GM21737 (cell line): ENCODE results near the gene PPP1R12A.

Experiments
- ATAC-seq: cut with Tn5 transposase; IDR thresholded peaks from one replicate; pipeline ENCODE4 v1.9.1; 2021; ENCODE audit warnings: mild to moderate bottlenecking, moderate library complexity; ENCODE audit not compliant: unreplicated experiment

PPP1R12A gene

DNA sequence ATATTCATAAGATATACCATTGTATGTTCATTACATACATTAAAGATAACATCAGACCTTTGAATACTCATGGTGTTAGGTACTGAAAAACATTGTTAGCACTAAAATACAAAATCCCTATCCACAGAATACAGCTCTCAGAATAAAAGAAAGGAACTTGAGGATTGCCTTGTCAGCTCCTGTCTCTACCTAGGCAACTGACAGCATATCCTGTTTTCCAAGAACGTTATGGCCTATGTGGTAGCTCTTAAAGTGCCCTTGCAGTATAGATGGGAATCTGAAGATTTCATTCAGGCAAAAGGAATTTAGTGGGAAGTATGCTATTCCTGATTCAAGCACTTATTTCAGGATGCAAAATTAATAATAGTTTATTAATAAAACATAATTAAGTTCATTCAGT, 1.8 kb upstream of the PPP1R12A start:
- no peak for ATAC-seq

DNA sequence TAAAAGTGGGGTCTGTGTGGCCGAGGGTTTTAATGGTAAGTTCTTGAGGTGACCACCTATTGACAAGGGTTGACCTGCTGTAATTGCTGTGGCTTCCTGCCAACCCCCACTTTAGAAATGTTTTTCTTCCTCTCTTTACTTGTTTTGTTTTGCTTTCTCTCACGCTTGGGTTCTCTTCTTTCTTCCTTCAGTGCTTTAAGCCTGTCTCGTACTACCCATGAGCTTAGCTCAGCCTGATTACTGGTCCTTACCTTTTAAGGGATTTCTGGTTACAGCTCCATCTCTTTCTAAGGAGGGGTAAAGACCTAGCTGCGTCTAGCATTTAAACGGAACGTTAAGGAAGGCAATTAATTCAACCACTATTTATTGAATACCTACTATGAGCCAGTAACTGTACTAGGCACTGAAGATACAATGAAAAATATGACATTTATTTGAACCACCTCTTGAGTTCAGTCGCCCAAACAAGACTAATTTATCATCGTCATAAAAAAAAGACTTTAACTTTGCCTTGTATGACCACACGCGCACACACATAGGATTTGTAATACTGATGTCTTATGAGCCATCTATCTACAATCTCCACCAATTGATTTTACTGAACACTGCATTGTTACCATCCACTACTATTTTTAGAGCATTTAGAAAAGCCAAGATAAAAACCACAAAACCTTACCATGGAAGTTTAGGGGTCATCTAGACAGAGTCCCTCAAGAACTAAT, 888 bp upstream of the PPP1R12A start:
- peak; percentile 15 for ATAC-seq

DNA sequence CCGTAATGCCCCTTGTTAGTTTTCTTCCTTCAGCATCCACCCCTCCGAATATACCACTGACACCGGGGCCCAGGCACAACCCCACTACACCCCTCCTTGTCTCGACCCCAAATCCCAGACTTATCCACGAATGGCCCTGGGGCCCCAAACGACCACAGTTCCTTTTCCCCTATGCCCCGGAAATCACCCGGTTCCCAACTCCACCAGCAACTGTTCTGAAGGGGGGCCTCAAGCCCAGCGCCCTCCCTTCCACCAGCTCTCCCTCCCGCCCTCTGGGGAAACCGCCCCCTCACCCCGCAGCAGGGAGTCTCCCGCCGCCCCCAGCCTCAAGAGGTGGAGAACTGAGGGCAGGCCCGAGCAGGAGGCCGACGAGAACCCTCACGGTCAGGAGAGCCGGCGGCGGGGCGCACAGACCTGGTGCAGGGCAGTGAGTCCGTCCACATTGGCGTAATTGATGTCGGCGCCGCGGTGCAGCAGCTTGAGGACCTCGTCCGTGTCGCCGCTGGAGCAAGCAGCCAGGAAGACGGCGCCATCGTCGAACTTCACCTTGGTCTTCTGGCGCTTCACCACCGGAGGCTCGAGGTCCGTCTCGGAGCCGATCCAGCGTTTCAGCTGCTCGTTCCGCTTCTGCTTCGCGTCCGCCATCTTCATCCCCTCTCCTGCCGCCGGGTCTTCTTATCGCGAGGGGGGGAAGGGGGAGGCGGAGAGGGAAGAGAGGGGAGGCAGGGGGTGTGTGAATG, 446 bp downstream of the PPP1R12A start:
- peak; percentile 22 for ATAC-seq

DNA sequence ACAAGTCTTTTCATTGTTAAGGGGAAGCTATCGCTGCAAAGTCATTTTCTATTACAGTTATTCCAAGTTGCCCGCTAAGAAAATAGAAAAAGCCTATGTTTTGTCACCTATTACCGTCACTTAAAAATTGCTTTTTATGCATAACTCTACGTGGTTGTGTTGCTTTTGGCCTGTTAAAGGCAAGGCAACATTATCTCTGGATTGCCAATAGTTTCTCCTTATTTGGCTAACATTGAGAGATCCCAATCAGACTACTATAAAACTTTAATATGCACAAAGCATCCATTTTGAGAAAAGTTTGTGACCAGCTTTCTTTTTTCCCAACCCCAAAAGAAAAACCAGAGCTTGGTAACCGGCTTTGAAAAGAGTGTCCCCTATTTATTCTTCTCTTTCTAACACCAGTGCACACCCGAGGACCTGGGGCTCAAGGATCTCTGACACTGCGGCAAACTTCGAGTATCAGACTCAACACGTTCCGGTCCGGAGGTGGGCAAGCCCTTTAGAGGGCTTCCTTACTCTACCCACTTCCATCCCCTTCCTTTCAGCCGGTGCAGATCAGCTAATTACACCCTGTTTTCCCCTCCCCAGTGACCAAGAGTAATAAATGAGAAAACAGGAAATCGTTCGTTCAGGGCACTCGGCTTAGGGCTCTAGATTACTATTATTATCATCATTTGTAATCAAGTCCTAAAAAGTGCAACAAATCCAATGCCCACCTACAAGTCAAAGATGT, 1.2 kb downstream of the PPP1R12A start:
- peak; percentile 3 for ATAC-seq

DNA sequence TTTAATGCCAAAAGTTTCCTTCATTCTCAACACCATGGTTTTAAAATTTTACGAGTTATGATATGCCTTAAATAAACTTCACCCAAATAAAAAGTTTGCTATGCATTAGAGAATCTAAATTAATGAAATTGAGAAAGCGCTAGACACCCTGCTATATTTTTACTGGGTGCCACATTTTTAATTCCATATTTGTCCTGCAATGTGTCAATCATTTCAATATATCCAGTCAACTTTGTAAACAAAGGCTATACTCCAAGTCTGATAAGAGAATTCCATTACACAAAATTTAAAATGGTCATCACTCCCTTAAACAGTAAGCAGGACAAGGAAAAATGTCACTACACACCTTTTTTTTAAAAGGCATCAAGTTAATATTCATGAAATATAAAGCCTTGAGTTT, 1.9 kb downstream of the PPP1R12A start:
- ATAC-seq = no peak

DNA sequence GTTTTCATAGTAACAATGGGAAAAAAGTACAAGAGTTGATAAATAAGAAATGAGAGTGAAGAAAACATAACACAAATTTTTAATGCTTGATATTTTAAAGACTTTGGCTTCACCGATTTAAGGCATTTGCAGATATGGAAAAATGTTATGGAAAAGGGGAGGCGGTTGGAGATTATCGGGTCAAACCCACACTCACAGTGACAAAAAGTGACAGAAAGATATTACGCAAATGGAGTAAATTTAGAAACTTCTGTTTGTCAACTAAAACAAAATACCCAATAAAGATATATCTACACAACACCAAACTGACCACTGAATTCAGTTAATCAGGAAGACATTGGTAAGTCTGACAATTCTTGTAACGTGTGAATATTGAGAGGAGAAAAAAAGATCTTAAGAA, 2.5 kb downstream of the PPP1R12A start:
- ATAC-seq = no peak

DNA sequence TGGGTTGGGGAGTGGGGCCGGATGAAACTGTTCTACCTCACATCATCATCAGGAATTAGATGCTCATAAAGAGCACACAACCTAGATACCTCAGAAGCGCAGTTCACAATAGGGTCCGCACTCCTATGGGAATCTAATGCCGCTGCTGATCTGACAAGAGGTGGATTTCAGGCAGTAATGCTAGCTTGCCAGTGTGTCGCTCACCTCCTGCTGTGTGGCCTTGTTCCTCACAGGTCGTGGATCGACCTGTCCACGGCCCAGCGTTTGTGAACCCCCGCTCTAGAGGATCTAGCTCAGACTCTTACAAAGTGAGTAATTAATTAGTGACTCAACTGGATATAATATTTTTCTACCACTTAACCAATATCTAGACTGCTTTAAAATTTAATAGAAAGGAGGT, 5.8 kb downstream of the PPP1R12A start:
- ATAC-seq = no peak

DNA sequence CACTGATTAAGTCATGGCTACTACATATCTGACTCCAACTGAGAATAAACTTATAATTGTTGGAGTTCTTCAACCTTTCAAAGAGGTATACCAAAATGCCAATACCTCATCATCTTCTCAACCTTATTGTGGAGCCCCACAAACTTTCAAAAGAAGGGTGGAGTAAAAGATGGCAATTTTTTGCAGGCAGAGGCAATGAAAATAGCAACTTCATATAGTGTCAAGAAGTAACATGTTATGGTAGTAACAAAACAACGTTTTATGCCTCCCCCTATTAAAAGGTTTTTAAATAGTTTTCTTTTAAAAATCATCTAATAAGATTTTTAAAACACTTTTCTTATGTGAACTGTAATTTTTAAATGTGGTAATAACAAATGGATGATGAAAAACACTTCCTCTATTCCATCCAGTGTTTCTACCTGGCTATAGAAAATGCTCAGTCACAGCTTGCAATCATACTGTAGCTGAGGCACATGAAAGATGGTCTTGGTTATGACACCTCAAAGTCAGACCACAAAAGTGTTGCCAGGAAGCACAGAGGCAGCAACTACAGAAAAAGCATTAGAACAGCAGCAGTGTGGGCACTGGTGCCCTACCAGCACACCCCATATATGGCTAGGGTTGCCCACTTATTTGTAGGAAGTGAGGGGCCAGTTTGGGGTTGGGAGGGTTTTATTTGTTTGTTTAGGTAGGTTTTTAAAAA, 7.0 kb downstream of the PPP1R12A start:
- peak; percentile 99 for ATAC-seq

DNA sequence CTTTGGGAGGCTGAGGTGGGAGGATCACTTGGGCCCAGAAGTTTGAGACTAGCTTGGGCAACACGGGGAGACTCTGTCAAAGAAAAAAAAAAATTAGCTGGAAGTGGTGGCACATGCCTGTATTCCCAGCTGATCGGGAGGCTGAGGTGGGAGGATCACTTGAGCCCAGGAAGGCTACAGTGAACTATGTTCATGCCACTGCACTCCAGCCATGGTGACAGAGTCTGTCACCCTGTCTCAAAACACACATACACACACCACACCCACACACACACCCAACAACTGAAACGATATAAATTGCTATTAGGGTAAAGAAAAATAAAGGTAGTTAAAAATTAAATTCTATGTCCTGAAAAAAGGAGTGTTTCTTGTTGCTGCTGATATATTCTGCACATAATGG, 7.9 kb downstream of the PPP1R12A start:
- ATAC-seq = no peak

DNA sequence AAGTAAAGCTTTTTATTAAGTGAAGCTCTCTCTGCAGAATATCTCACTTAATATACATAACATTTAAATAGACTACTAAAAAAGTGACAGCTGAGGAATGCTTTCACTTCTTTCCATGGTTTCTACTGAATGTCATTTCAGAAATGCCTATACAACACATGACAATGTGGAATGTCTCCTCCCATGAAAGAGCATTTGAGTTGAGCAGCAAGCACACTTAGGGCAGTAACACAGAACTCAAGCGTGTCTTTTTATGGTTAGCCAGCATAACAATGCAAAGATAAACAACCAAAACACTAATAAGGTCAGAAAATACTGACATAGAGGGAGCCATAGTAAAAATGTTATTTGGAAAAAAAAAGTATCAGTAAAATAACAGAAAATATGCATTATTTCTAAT, 9.4 kb downstream of the PPP1R12A start:
- no peak for ATAC-seq

DNA sequence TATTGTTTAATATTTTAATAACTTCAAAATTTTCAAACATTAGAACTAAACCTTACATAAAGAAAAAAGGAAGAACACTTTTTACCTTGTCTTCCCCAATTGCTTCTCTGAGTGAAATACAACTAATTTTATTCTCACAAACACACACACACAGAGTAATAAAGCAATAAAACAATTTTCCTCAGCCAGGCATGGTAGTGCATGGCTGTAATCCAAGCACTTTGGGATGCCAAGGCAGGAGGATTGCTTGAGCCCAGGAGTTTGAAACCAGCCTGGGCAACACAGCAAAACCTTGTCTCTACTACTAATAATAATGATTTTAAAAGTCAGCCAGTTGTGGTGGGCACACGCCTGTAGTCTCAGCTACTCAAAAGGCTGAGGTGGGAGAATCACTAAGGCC, 13.1 kb downstream of the PPP1R12A start:
- ATAC-seq = no peak

DNA sequence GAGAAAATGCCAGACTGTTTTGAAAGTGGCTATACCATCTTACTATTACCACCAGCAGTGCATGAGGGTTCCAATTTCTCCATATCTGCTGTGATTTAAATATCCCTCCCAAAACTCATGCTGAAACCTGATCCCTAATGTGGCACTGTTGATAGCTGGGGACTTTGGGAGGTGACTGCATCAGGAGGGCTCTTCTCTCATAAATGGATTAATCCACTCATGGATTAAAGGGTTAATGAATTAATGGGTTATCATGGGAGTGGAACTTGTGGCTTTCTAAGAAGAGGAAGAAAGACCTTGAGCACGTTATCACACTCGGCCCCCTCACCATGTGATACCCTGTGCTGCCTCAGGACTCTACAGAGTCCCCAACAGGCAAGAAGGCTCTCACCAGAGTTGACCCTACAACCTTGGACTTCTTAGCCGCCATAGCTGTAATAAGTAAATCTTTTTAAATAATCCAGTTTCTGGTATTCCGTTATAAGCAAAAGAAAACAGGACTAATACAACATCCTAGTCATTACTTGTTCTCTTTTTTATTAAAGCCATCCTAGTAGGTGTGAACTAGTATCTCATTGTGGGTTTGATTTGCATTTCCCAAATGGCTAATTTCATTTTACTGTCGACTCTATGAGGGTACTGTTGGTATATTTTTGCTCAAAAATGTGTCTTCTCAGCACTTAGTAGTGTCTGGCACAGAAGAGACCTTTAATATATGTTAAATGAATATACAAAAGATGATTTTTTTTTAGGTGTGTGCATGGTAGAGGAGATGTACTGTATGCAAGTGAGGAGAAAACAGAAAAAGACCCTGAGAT, 14.3 kb downstream of the PPP1R12A start:
- ATAC-seq = no peak

DNA sequence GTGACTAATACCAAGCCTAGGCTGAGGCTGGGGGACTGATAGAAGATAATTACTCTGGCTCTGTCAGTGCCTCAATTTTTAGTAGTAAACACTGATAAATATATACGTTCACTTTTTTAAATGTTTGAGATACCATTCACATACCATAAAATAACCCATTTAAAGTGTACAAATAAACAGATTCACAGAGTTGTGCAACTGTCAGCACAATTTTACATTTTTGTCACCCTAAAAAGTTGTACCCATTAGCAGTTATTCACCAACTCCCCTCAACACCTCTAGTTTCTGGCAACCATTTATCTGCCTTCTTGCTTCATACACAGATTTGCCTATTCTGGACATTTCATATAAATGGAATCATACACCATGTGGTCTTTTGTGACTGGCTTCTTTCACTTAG, 15.1 kb downstream of the PPP1R12A start:
- ATAC-seq = no peak

DNA sequence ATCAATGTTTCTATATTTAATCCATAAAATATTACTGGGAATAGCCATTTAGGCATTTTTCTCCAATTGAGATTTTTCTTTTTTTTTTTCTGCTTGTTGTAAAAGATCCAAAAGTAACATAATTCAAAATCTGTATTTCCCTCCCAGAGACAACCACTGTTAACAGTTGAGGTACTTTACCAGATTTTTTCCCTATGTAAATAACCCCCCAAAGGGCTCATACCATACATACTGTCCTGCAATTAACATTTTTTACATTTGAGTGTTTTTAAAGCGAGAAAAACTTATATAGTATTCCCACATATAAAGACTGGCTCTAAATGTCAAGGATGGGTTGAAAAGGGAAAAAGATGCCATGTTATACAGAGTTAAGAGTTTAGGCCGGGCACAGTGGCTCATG, 18.1 kb downstream of the PPP1R12A start:
- ATAC-seq = no peak

DNA sequence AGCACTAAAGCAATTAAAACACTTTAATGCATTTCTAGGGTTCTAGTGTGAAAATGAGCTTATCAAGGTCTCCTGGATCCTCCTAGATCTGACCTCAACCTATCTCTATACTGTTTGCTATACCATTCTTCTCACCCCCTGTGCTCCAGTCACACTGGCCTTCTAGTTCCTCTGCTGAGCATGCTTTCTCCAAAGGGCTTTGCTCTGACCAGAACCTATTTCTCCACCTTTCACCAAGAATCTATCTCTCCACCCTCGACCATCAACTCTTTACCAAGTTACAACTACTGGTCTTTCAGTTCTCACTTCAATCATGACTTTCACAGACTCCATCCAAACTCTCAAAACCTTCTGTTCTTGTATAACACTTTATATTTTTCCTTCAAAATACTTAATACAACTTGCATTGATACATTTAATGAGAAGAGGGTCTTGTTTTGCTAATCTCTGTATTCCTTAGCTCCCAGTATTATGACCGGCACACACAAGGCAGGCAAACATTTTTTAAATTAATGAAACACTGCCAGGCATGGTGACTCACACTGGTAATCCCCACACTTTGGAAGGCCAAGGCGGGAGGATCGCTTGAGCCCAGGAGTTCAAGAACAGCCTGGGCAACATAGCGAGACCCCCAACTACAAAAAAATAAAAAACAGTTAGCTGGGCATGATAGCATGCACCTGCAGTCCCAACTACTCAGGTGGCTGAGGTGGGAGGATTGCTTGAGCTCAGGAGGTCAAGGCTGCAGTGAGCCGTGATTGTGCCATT, 22.8 kb downstream of the PPP1R12A start:
- ATAC-seq = no peak

DNA sequence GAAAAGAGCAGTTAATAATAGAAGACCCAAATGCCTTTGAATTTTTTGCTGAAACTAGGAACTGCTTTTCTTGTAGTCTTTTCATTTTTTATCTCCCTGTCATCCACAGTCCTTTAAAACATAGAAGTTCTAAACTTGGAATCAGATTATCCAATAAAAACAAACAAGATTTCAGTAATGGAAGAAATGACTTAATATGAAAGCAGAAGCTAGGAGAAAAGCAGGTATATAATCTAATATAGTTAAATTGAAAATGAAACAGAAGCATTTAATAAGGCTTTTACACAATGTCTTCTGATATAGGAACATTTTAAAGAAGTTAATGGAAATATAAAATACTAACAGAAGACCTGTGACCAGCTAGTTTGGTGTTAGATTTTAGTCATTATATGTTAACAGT, 26.5 kb downstream of the PPP1R12A start:
- no peak for ATAC-seq

DNA sequence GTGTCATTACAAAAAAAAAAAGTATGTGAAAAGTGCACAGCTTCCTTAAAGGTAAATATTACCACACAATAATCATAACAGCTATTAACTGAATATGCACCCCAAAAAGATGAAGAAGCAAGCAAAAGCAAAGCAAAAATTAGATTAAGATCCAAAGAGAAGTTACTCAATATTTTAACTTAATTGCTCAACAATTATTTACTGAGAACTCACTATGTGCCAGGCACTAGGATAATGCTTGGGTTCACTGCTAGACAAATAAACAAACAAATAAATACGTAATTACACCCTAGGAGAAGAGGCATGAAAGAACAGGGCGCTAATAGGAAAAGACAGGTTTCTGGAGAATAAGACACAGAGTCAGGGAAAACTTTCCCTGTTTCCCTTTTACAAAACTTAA, 33.4 kb downstream of the PPP1R12A start:
- ATAC-seq = no peak

DNA sequence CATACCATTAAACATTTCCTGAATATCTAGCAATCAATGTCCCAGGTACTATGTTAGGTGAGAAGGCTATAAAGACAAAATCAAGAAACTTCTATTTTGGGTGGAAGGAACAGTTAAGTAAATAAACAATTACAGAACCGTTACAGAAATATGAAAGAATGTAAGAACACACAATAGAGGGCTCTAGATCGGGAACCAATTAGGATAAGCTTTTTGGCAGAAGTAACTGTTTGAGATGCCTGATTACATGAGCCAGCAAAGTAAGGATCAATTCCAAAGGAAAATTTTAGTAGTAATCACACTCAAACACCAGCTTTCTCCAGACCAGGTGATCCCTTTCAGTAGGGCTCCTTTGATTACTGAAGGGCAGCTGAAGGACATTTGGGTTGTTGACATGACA, 33.9 kb downstream of the PPP1R12A start:
- ATAC-seq = no peak

DNA sequence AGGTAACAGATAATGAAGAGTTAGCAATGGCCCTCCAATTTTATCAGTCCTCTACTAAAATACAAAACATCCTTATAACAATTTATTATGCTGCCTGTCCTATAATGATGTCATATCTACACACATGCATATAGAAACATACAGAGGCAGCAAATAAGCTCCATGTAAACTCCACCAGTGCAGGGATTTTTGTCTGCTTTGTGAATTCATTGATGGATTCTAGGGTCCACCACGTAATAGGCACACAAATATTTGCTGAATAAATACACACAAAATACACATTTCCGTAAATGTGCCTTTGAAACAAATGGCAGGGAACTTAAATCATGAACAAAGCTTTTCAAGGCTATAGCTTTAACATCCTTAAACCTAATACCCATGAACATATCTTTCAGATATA, 34.7 kb downstream of the PPP1R12A start:
- ATAC-seq = no peak

DNA sequence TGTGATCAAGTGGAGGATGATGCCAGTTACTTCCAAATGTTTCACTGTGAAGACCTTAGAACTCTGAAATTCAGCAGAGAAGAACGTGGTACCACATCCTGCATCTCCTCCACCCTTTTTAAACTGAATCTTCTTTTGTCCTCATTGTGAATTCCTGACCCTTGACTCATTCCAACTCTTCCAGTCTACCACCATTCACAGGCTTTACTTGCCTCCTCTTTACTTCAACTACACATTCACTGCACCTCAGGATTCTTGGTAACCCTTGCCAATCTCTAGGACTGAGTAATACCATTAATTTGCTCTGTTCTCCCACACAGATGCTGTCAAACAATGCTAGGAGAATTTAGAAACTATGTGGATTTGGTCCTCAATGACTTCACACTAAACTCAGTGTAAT, 37.3 kb downstream of the PPP1R12A start:
- no peak for ATAC-seq
